HK-2 (cell line): ENCODE data around the gene TYW1B.
"Not testable (repeated sequence)": the region's sequence is repeated elsewhere in the genome, so short reads cannot be mapped to it uniquely, and the experiment has no call there.

ENCODE experiments used
- DNase-seq: peaks from one replicate; pipeline ENCODE4 v3.0.0-alpha.2; 2018; ENCODE audit not compliant: unreplicated experiment

TYW1B gene

DNA sequence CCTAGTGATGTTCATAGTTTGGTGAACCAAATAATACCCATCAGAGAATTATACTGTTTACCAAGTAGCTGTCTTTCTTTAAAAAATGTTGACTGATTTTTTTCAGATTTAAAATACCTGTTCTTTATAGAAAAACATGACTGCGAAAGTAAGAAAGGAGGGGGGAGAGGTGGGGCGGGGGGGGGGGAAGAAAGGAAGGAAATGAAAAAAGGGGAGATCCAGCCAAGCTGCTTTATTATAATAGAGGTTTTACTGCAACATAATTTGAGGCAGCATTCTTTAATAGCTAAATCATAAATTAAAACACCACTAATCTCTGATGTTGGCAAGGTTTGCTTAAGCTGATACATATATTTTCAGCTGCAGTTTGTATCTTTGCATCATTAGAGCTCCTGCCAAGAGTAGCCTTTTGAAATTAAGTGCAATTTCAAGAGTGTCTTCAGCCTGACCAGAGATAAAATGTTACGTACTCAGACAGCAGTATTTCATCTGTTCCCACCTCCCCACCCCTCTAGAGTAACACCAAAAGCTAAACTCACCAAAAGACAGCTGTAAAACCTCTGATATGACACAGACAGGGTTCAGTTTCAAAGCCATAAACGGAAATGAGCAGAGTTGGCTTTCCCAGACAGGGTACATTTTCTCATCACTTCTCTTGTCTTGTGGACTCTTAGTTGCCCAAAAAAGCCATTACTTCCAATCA, 202.1 kb downstream of the TYW1B start:
- DNase-seq = not testable (repeated sequence)

DNA sequence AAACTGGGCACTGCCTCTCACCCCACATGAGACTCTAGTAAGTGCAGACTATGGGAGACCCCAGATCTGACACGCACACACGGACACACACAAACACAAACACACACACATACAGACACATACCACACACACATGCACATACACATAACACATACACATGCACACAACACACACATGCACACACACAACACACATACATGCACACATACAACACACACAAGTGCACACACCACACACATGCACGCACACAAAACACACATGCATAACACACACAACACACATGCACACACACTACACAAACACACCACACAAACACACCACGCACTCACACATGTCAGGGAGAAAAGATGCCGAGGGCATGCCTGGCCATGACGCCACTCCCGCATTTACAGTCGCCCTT, 205.5 kb downstream of the TYW1B start:
- no peak for DNase-seq

DNA sequence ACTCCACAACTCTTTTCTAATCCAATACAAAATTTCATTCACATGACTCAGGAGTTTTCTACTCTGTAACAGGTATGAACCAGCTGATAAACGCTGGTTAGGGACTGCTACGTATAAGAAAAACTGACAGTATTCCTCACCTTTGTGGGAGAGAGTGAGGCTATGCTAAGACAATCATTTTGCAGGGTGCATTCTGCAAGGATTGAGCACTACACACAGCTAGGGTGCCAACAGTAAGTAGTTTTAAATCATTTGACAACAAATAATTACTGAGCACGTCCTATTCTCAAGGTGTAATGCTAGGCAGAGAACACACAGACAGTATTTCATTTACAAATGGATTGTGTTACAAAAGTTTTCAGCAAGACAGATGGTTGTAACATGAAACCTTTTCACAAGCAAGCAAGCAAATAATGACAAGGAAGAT, 206.2 kb downstream of the TYW1B start:
- not testable (repeated sequence) for DNase-seq

DNA sequence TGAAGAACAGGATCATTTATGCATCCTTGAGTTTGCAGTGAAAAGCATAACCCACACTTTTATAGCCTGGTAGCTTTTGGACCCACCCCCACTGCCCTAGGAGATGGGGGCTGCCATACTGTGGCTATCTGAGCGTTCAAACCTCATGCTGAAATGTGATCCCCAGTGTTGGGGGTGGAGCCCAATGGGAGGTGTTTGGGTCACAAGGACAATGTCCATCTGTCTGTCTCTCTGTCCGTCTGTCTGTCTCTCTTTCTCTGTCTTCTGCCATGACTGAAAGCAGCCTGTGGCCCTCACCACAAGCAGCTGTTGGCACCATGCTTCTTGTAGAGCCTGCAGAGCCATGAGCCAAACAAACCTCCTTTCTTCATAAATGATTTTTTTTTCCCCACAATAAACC, 207.1 kb downstream of the TYW1B start:
- DNase-seq = not testable (repeated sequence)

DNA sequence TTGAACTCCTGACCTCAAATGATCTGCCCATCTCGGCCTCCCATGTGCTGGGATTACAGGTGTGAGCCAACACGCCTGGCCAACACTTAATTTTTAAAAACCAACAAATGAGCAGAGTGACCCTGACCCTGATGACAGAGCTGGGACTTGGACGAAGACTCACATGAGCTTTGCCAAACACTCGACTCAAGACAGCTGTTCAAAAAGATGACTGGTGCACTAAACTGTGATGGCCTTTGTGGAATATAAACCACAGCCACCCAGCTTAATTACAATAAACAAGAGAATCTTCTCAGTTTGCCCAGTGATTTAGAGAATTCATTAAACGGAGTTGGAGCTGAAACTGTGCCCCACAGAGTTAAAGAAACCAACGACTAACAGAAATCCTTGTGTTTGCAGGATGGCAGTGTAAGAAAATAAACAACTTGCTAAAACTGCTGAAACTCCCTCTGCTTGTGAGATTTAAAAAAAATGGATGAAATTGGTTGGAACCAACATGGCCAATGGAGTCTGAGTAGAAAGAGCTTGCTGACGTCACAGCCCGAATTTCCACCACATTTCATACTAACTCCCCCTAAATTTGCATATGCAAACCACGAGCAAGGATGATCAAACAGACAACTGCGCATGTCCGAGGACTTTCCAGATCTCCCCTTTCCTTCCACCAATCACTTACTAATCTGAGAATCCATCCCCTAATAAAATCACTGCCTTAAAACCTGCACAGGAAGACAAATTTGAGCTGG, 209.4 kb downstream of the TYW1B start:
- DNase-seq = not testable (repeated sequence)

DNA sequence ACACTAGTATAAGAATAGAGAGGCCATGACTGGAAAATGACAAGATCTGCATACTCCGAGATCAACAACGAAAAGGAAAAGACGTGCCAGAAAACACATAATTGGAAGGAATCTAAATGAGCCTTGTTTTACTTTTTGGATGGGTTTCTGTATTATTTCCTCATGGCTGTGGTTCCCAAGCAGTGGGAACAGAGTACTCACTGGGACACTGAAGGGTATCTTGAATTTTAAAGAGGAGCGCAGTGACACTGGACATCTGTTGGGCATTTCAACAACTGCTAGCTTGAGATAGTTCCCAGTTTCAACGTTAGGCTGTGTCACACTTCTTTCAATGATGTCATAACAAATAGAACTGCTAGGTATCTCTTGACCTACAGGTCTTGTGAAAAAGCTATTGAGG, 218.2 kb downstream of the TYW1B start:
- not testable (repeated sequence) for DNase-seq

DNA sequence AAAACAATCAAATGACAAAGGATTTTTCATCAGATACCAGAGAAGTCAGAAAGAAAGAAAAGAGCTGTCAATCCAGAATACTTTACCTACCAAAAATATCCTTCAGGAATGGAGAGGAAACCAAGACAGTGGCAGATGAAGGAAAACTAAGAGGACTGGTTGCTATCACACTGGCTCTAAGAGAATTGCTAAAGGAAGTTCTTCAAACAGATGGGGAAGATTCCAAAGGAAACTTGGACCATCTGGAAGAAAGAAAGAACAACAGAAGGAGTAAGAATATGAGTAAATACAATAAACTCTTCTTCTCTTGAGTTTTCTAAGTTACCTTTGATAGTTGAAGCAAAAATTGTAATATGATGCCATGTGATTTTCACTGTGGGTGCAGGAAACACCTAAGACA, 220.0 kb downstream of the TYW1B start:
- DNase-seq = not testable (repeated sequence)

DNA sequence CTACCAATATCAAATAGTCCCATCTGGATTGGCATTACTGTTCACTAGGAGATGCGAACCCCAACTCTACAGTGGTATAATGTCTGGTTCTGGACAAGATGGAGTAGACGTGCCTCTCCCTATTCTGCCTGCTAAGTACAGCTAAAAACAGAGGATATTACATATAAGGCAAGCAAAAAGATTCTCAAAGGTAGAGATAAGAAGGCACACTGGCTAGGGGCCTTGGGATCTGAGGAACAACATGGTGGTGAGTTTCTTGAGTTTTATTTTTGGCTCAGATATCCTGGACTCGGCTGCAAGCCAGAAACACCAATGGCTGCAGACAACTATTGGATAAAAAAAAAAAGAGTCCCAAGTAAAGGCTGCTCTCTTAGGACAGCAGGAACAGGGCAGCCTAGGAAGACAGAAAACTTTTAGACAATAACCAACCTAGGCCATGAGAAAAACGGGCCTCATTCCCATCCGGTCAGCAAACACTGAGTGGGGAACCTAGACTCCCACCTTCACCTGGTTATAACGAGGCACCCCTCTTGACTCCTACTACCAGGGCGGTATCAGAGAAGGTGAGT, 222.1 kb downstream of the TYW1B start:
- not testable (repeated sequence) for DNase-seq

DNA sequence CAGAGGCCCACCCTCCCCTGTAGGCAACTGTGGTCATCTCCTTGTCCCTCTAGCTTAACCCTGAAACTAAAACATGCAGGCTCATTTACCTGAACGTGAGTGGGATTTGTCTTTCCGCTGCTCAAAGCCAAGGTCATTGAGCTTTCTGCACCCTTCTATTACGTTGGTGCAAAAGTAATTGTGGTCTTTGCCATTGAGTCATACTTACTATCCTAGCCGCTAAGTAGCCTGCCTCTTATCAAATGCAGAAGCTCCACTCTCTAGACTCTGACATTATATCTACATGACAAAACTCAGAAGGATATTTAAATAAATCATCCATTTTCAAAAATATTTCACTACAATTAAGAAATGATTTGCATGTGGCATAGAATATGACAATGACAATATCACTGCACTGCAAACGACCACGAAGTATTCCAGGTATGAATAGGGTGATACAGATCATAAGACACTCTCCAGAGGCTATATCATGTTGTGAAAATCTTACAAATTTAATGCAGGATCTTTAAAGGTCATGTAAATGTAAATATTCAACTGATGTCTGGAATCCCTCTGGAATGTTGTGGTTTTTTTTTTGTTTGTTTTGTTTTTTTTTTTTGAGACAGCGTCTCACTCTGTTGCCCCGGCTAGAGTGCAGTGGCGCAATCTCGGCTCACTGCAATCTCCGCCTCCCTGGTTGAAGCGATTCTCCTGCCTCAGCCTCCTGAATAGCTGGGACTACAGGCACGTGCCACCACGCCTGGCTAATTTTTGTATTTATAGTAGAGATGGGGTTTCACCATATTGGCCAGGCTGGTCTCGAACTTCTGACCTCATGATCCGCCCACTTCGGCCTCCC, 223.0 kb downstream of the TYW1B start:
- DNase-seq = not testable (repeated sequence)

DNA sequence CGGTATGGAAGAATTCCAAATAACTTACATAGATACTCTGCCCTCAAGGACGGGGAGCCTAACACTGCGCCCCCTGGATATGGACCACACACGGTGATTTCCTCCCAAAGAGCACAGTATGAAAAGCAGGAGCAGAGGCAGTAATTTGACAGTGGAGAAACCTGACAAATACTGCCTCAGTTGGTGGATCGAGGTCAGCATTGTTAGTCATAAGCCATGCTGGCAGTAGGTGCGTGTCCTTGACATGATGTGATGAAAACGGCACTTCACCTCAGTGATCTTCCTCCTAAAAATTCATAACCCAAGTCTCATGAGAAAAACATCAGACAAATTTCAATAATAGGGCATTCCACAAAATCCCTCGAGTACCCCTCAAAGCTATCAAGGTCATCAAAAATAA, 224.5 kb downstream of the TYW1B start:
- not testable (repeated sequence) for DNase-seq

DNA sequence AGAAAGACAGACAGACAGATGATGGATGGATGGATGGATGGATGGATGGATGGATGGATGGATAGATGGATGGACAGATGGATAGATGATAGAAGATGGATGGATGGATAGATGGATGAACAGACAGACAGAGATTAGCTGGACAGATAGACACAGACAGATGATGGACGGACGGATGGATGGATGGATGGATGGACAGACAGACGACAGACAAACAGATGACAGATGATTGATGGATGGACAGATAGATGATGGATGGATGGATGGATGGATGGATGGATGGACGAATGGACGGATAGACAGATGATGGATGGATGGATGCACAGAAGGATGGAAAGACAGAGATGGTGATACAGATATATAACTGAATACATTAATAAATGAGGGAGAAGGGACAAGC, 224.9 kb downstream of the TYW1B start:
- no peak for DNase-seq

DNA sequence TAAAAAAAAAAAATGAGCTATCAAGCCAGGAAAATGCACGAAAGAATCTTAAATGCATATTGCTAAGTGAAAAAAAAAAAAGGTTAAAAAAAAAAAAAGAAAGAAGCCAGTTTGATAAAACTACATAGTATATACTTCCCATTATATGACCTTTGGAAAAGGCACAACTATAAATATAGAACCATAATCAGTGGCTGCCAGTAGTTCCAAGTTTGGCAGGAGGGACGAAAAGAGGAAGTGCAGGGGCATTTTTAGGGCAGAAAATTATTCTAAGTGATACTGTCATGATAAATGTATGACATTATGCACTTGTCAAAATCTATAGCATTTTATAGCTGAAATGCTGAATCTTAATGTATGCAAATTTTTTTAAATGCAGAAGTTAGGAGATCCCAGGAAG, 226.3 kb downstream of the TYW1B start:
- DNase-seq = not testable (repeated sequence)

DNA sequence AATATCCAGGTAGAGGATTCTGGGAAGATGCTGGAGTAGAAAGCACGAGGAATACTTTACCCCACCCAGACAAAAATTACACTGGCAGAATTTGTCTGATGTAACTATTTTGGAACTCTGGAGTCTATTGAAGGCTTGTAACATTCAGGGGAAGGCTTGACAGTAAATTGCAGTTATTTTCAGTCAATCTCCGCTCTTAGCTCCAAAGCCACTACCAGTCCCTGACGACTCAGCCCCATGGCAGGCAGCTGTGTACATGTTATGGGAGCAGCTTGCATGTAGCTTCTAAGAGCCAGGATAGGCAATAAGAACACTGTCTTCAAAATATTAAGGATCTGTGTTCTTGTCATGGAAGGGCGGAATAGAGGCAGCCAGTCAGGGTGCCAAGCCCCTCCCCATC, 238.0 kb downstream of the TYW1B start:
- DNase-seq = not testable (repeated sequence)

DNA sequence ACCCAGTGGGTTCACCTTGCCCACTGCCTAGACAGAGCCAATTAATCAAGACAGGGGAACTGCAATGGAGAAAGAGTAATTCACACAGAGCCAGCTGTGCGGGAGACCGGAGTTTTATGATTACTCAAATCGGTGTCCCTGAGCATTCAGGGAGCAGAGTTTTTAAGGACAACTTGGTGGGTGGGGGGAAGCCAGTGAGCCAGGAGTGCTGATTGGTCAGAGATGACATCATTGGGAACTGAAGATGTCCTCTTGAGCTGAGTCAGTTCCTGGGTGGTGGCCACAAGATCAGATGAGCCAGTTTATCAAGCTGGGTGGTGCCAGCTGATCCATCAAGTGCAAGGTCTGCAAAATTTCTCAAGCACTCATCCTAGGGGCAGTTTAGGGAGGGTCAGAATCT, 240.7 kb downstream of the TYW1B start:
- peak; percentile 2 for DNase-seq

DNA sequence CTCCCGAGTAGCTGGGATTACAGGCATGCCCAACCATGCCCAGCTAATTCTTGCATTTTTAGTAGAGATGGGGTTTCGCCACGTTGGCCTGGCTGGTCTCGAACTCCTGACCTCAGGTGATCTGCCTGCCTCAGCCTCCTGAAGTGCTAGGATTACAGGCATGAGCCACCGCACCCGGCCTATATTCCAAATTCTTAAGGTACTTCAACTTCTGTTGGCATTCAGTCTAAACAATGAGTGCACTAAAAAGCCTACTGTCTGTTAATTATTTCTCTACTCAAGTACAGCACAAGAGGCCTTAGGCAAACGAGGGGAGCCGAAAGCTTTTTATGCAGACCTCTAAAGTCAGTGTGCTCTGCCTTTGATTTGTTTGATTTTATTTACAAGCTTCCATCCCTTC, 243.4 kb downstream of the TYW1B start:
- DNase-seq = not testable (repeated sequence)

DNA sequence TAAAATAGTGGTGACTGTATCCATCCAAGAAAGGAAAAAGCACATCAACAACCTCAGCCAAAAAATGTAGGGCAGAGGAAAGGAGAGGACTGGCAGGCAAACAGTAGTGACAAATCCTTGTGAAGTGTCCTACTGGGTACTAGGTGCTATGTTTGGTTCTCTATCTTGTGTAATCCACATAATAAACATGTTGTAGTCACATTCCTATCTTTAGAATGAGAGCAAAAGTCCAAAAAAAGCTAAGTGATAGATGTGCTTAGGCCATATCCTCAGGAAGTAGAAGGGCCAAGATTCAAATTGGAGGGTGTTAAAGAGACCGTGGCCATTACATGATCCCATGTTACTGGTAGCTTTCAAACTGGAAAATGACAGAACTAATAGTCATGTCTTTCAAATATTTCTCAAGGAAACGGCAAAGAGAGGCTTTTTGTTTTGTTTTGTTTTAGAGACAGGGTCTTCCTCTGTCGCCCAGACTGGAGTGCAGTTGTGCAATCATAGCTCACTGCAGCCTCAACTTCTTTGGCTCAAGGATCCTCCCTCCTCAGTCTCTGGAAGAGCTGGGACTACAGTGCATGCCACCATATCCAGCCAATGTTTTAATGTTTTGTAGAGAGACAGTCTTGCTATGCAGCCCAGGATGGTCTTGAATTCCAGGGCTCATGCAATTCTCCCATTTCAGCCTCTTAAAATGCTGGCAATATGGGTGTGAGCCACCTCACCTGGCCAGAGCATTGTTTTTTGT, 244.2 kb downstream of the TYW1B start:
- DNase-seq = not testable (repeated sequence)

DNA sequence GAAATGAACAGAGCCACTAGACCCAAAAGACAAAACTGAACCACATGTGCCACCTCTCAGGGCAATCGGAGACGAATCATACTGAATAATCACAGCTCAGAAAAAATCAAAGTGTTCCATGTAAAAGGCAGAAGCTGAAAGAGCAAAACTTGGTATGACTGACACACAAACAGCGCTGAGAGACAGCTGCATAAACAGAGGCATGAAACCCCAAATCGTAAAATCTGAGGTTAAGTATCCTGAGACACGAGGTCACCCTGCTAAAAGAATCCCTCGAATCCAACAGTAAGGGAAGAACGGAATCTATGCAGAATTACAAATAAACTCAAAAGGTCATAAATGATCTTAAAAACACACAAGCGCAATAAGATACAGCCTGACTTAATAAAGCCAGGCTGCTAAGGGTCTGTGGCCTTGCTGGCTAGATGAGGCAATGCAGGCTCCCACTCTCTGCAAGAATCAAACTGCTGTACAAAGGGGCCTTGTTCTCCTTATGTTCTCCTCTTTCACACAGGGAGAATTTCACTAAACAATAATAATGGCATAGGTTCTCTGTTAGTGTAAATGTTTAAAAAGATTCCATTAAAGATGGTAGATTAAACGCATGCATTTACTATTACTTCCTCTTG, 247.7 kb downstream of the TYW1B start:
- DNase-seq = not testable (repeated sequence)

DNA sequence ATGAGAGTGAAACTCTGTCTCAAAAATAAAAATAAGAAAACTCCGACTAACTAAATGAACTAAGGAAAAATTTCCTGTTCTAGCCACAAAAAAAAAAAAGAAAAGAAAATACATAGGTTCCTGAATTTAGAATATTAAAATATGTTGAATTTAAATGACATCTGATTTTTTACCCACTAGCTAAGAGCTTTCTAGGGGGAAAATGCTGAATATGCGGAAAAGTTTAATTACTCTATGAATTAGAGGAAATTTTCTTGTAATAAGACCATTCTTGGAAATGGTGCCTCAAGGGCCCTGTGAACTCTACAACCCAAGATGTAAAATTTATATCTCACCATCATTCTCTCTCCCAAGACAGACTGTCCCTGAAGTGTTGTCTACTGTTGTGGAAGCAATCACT, 250.9 kb downstream of the TYW1B start:
- DNase-seq = no peak

DNA sequence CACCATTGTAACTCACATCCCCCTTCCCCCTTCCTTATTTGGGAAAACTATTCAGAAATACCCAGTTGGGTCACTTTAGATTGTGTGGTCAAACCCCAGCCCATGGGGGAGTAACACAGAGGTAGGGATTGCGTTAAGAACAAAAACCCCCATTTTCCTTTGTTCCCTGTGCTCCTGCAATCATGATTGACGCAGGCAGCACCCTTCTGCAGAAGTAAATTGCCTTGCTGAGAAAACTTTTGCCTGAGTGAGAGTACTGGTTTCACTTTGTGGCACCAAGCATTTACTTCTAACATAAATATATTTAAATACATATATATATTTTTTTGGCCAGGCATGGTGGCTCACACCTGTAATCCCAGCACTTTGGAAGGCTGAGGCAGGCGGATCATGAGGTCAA, 266.0 kb downstream of the TYW1B start:
- DNase-seq = not testable (repeated sequence)

DNA sequence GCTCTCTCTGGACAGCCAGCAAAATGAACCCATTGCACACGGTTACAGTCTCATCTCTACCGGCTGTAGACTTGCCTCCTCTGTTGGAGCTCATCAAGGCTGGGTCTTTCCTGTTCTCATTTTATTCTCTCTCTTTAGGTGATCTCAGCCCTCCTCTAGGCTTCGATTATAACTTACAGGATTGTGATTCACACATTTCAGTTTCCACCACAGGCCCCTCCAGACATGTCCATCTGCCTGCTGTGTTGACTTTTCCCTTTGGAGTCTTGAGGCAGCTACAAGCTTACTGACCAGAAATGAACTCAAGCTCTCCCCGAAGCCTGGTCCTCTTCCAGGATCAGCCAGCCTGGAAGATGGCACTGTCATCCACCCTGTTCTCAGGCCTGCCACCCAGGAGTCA, 268.5 kb downstream of the TYW1B start:
- not testable (repeated sequence) for DNase-seq

DNA sequence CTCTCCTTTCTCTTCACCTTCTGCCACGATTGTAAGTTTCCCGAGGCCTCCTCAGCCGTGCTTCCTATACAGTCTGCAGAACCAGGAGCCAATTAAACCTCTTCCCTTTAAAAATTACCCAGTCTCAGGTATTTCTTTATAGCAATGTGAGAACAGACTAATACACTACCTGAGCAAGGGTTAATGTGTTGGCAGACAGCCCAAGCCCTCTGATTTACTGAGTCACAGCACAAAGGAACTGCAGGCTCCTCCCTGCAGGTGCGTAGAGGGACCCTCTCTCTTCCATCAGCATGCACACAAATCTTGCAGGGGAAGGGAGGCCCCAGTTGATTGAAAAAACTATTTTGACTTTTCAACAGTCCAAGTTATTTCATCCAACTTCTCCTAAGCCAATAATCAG, 271.3 kb downstream of the TYW1B start:
- not testable (repeated sequence) for DNase-seq
